ENCODE measurements around the gene MAP4K3.
"Not testable (repeated sequence)": the region's sequence is repeated elsewhere in the genome, so short reads cannot be mapped to it uniquely, and the experiment has no call there.

The MAP4K3 gene

DNA sequence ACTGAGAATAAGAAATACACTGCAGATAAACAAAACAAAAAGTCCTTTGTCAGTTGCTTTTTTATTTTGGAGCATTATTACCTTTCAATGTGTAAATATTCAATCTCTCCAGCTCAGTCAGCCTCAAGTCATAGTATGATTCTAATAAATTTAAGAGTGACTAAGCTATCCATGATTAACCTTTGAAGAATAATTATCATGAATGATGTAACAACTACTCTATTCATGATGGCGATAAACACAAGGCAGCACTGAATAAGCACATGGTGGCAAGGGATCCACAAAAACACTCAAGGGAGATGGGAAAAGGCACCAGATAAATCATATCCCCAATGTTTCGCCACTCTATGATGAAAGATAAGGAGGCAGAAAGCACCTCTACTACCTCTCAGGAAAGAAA is 67.0 kb downstream of the MAP4K3 start:
- DNase-seq (ENCODE audit: low spot score), result no peak

DNA sequence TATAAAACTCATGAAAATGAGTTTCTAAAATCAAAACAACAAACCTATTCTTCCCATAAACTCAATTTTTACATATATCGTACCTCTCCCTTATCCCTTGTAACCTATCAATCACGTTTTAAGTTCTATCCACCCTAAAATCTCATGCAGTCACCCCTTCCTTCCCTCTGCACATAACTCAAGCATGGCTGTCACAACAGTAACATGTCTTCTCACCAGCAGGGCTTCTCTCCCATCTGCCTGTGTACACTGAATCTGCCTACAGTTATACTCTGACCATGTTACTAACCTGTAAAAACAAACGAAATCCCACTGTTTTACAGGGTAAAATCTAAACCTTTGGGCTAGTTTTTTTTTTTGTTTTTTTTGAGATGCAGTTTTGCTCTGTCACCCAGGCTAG is 68.2 kb downstream of the MAP4K3 start:
- peak; percentile 31 for DNase-seq (ENCODE audit: low spot score)

GRCh38 chr2:39368376-39368775 is 68.7 kb downstream of the MAP4K3 start:
- no peak for DNase-seq (ENCODE audit: low spot score)

- no peak for DNase-seq (ENCODE audit: low spot score)
Measured at GRCh38 chr2:39362595-39362994, 74.5 kb downstream of the MAP4K3 start.

GRCh38 chr2:39361511-39361910 is 75.6 kb downstream of the MAP4K3 start:
- DNase-seq (ENCODE audit: low spot score), result no peak

GRCh38 chr2:39360342-39360741 is 76.7 kb downstream of the MAP4K3 start:
- DNase-seq (ENCODE audit: low spot score), result not testable (repeated sequence)

- no peak for DNase-seq (ENCODE audit: low spot score)
Measured at GRCh38 chr2:39359453-39360038, 77.5 kb downstream of the MAP4K3 start.

DNA sequence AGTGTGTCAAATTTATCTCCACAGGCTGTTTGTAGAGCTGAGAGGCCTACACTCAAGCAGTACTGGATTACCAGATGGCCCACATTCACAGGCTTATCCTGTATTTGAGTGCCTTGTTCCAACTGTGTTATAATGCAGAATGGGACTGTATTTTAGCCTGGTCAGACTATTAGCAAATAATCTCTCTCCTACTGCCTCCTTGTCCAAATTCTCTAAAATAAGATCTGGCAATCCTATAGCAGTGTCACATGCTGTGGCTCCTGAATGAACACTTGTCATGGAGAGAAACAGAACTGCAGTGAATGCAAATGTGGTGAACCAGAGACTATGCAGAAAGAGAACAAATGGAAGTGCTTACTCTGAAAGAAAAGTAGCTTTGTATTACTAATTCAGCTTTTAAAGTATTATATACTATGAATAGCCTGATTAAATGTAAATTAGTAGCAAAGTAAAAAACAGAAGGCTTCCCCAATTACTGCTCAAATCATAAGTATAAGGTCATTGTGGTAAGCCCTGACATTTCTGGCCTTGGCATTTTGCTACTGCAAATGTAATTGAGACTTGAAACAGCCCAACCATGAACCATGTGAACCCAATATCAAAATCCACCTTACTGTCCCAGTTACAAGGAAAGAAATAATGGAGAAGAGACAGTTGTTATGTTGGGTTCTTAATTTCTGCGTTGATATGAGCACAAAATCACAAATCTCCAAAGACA is 80.0 kb downstream of the MAP4K3 start:
- DNase-seq (ENCODE audit: low spot score), result peak; percentile 63

GRCh38 chr2:39350658-39351057 is 86.4 kb downstream of the MAP4K3 start:
- DNase-seq (ENCODE audit: low spot score), result no peak

GRCh38 chr2:39338502-39338901 is 98.6 kb downstream of the MAP4K3 start:
- peak; percentile 16 for DNase-seq (ENCODE audit: low spot score)

GRCh38 chr2:39335930-39336329 is 101.2 kb downstream of the MAP4K3 start:
- DNase-seq (ENCODE audit: low spot score), result no peak

DNA sequence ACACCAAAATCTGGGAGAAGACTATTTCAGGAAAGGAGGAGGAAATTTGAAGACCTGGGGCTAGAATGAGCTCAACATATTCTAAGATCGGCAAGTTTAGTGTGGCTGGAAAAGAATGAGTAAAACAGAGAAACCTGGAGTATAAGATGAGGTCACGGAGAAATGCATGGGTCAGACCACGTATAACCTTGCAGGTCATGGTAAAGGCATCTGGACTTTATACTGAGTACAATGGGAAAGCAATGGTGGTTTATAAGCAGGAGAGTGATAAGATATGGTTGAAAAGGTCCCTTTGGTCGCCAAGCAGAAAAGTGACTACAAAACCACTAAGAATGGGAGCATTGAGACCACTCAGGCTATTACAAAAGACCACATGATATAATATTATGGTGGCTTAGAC is 102.1 kb downstream of the MAP4K3 start:
- DNase-seq (ENCODE audit: low spot score), result no peak

DNA sequence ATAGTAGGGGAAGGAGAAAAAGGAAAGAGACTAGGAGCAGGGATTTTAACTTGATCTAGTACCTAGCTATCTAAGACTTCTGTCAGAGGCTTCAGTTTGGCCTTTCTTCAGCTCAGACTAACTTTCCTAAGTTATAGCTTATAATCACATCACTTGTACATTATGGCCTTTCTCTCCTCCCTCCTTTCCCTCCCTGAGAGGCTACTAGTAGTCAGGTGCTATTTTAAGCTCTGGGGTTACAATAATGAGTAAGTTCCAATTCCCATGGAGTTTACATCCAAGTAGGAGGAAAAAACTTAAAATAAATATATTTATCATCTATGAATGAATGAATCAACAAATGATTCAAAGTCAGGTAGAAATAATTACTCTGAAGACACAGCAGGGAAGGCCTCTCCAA is 102.6 kb downstream of the MAP4K3 start:
- no peak for DNase-seq (ENCODE audit: low spot score)

GRCh38 chr2:39326644-39327043 is 110.4 kb downstream of the MAP4K3 start:
- DNase-seq (ENCODE audit: low spot score), result no peak

- no peak for DNase-seq (ENCODE audit: low spot score)
Measured at GRCh38 chr2:39325966-39326365, 111.1 kb downstream of the MAP4K3 start.

DNA sequence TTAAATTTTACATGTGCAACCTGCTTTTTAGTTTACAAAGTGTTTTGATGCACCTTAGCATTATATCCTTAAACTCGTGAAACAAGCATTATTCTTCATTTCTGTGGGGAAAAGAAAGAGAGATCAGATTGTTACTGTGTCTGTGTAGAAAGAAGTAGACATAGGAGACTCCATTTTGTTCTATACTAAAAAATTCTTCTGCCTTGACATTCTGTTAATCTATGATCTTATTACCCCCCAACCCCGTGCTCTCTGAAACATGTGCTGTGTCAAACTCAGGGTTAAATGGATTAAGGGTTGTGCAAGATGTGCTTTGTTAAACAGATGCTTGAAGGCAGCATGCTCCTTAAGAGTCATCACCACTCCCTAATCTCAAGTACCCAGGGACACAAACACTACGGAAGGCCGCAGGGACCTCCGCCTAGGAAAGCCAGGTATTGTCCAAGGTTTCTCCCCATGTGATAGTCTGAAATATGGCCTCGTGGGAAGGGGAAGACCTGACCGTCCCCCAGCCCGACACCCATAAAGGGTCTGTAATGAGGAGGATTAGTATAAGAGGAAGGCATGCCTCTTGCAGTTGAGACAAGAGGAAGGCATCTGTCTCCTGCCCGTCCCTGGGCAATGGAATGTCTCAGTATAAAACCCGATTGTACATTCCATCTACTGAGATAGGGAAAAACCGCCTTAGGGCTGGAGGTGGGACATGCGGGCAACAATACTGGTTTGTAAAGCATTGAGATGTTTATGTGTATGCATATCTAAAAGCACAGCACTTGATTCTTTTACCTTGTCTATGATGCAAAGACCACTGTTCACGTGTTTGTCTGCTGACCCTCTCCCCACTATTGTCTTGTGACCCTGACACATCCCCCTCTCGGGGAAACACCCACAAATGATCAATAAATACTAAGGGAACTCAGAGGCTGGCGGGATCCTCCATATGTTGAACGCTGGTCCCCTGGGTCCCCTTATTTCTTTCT is 115.7 kb downstream of the MAP4K3 start:
- DNase-seq (ENCODE audit: low spot score), result not testable (repeated sequence)

GRCh38 chr2:39320162-39320561 is 116.9 kb downstream of the MAP4K3 start:
- no peak for DNase-seq (ENCODE audit: low spot score)

DNA sequence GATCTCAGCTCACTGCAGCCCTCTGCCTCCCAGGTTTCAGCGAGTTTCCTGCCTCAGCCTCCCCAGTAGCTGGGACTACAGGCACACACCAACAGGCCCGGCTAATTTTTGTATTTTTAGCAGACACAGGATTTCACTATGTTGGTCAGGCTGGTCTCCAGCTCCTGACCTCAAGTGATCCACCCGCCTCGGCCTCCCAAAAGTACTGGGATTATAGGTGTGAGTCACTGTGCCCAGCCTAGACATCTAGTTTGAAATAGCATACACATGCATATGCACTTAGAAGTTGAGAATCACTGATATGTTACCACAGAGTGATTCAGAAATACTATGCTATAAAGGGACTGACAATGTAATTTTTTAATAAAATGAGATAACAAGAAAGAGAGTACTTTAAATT is 123.5 kb downstream of the MAP4K3 start:
- DNase-seq (ENCODE audit: low spot score), result no peak

- DNase-seq (ENCODE audit: low spot score), result no peak
Measured at GRCh38 chr2:39311469-39311868, 125.6 kb downstream of the MAP4K3 start.

DNA sequence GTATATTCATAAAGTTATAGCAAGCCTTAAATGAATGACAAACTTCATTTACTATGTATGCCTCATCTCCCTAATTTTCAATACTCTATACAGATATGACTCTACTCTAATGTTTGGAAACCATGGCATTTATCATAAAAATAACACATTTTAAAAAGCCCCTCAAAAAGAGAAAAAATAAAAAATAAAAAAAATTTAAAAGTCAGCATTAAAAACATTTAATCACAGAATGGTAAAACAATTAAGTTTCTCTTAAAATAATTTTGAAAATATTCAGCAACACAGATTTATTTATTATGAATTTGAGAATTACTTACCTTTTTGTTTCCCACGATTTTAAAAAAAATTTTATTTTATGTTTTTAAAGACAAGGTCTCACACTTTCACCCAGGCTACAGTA is 128.3 kb downstream of the MAP4K3 start:
- no peak for DNase-seq (ENCODE audit: low spot score)

GRCh38 chr2:39306626-39307025 is 130.5 kb downstream of the MAP4K3 start:
- DNase-seq (ENCODE audit: low spot score), result peak; percentile 33

DNA sequence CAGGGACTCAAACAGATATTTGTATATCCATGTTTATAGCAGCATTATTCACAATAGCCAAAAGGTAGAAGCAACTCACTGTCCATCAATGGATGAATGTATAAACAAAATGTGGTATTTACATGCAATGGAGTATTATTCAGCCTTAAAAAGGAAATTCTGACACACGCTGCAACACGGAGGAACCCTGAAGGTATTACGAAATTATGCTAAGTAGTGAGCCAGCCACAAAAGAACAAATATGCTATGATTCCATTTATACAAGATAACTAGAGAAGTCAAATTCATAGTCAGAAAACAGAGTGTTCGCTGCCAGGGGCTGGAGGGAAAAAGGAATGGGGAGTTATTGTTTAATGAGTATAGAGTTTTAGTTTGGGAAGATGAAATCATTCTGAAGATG is 132.4 kb downstream of the MAP4K3 start:
- no peak for DNase-seq (ENCODE audit: low spot score)

DNA sequence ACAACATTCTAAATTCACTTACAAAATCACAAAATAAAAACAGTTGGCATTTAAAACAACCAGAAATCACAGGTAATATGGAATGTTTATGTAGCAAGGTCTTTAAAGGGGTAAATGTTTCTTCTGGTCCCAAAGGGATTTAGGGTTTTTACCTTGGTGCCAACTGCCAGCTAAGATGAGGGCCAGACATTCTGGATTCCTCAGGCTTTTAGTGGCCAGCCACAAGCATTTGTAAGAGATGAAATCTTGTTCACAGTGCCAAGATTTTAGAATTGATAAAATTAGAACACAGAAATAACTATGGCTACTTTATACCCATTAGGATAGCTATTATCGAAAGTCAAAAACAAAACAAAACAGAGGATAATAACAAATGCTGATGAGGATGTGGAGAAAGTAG is 132.9 kb downstream of the MAP4K3 start:
- DNase-seq (ENCODE audit: low spot score), result no peak
